ENCODE measurements around the gene HOXC4.
A peak's percentile ranks its signal among the peaks of the same experiment; 100 is the strongest.

HOXC4 gene

DNA sequence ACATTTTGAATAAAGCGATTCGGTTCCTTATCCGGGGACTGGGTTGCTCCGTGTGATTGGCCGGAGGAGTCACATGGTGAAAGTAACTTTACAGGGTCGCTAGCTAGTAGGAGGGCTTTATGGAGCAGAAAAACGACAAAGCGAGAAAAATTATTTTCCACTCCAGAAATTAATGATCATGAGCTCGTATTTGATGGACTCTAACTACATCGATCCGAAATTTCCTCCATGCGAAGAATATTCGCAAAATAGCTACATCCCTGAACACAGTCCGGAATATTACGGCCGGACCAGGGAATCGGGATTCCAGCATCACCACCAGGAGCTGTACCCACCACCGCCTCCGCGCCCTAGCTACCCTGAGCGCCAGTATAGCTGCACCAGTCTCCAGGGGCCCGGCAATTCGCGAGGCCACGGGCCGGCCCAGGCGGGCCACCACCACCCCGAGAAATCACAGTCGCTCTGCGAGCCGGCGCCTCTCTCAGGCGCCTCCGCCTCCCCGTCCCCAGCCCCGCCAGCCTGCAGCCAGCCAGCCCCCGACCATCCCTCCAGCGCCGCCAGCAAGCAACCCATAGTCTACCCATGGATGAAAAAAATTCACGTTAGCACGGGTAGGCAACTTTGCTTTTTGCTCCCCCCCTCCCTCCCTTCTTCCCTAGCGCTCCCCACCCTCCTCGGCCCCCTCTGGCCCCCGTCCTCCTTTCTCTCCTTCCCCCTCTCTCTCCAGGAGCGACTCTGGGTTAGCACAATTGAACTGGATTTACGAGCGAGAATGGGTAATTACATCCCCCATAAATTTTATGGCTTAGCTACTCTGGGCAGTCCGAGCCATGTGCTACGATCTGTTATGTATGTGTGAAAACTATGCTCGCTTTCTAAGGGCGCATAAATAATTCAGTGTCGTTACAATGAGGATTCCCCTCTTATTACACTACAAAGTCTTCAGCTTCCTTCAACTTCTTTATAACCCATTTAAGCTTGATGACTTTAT, at the start of gene HOXC4:
HOXC4 (plus strand) TSS at position 85 of the 991 bp plus-strand sequence; CDS start at position 173, 88 bp downstream.
- DNase-seq = peak; percentile 1

DNA sequence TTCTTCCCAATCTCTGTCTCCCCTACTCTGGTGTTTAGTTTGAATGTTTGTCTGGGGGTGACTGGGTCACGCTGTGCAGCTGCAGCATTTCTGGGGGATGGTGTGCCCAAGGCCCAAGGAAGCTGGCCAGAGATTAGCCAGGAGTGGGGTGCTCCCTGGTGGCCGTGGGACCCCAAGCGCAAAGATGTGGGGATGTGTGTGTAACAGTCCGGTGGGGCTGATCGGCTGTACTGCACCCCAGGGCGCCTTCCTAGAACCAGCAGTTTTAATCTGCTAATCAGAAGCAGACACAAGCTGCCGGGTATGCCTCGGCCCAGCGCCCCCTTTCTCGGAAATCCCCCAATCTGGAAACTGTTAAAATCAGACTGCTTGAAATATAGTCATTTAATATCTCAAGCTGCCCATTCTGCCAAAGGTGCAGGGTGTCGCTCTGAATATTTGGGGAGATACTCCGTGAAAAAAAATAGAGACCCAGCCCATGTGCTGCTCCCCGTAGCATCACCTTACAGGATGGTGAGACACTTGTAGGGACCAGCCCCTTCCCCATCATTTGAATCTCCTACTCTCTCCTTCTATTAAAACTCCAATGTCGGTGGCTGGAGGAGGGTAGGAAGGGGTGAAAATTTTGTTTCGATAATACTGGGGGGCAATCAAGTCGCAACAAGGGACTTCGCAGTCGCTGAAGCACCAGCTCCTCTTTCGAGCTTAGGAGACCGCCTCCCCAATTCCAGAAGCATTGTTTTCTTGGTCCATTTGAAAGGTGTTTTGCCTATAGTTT, 49.4 kb upstream of the HOXC4 start:
- no peak for DNase-seq

DNA sequence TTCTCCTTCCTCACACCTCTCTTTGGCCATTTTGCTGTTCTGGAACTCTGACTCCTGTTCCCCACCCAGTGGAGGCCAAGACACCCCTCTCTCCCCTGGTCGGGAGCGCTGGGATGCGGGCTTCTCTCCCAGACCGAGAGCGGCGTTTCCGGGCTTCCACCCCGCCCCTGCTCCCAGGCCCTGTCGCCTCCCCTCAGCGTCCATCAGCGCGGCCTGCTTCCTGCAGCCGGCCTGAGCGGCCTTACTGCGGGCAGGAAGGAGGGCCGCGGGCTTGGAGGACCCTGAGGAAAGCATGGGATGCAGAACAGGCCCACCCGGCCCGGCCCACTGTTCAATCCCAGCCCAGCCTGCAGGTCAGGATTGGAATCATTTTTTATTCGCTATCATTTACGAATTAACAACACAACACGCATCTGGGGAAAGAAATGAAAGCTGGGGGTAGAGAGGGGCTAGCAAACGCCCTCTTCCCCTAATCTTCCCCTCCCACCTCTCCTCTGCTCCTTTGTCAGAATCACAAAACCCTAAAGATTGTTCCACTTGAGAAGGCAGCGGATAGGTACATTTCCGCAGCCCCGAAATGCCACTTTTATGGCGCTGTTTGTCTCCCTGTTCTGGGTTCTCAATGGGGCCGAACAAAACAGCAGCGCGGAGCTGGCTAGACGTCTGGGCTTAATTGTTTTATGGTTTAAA, 48.6 kb upstream of the HOXC4 start:
- DNase-seq = no peak

DNA sequence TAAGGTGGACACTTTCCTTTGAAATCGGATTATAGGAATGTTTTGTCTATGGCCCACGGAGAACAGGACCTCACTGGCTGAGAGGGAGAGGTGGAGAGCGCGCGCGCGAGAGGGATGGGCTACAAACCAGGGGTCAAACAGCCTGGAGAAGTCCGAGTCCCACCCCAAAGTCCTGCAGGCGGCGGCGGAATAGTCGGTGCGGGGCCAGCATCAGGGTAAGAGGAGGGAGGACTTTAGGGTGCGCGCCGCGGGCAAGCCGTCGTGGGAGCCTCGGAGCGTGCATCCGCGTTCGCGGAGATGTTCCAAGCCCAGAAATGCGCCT, 48.1 kb upstream of the HOXC4 start:
- DNase-seq = no peak

DNA sequence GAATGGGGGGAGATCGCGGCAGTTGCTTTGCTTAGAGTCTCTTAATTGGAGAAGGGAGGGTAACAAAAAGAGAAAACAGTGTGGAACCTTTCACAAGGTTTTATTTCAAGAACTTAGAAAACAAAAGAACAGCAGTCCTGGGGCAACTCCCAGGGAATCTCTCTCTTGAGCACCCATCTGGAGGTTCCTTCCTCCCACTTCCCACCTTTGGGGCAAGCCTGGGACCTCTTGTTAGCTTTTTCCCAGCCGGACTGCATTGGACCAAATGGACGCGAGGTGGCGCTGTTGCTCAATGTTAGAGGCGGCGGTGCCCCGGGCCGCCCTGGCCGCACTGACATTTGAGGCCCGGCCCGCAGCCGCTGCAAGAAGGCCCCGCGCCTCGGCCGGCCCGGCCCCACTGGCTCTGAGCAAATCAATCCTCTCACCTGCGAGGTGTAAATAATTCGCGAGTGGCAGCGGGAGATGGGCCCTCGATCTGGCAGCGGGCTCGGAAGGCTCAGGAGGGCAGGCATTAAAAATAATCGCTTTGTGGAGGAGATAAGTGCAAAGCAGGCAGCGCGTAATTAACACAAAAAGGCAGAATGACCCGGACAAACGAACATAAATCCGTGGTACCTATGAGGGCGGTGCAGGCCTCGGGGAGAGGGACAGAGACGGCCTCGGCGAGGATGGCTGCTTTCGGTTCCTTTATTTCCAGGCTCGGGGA, 47.6 kb upstream of the HOXC4 start:
- peak; percentile 79 for DNase-seq

DNA sequence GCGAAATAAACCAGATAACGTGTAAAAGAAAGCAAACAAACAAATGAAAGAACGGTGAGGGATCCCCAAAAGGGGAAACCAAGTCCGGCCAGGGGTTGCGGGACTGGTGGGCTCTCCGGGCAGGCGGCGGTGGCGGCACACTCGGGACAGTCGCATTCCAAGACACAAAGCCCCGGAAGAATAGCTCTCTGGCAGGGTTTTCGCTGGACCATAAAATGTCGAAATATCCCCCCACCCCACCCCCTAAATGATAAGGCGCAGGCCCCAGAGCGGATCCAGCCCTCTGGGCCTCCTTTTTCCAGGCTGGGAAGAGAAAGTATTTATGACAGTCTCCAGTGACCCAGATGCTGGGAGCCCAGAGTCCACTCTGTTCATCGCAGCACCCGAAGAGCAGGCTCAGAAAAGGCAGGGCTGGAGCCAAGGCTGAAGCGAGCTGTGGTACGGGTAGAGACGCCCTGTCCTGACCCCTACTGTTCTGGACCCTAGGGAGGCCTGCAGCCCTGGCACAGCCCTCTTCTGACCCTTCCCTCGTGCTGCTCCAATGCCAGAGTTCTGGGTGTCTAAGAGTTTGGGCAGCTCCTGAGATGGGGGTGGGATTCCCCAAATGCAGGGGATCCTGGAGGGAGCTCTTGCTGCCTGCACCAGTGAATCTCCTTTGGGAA, 46.9 kb upstream of the HOXC4 start:
- no peak for DNase-seq

DNA sequence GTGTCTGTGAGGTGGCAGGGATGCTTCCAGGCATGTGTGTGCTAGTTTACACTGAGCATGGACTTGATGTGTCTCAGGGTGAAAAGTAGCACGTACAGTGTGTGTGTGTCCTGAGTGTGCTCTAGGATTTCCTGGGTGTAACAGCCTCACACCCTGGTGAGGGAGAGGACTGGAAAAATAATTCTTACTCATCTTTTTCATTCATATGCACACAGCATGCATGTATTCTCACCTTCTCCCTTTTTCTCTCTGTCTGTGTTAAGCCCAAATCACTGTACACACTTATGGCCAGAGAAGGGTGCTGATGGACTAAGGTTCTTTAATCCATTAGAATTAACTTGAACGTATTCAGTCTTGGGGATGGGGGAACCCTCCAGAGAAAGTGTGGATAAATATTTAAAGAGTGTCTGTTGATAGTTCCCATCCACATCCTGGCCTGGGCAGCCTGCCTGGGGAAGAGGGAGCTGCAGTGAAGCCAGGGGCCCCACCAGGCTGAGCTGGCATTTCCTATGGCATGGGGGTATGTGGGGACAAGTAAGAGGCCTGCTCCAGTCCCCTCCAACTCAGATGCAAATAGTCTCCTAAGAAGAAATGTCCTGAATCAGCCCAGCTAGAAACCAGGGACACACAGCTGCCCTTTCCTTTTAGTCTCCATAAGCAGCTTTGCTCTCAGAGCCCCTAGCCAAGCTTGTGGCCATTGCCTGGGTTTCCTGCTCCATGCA, 45.9 kb upstream of the HOXC4 start:
- no peak for DNase-seq

DNA sequence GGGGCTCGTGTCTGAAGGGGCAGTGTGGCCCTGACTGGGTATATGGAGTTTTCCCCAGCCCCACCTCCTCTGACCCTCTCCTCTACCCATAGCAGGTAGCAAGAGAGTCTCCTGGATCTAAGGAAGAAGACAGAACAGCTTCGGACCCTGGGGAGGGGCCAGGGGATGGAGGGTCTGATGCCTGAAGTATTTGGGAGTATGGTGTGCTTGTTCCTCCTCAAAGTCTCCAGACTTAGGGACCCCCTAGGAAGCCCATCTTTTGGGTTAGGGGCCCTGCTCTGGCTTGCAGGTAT, 45.4 kb upstream of the HOXC4 start:
- DNase-seq = no peak

DNA sequence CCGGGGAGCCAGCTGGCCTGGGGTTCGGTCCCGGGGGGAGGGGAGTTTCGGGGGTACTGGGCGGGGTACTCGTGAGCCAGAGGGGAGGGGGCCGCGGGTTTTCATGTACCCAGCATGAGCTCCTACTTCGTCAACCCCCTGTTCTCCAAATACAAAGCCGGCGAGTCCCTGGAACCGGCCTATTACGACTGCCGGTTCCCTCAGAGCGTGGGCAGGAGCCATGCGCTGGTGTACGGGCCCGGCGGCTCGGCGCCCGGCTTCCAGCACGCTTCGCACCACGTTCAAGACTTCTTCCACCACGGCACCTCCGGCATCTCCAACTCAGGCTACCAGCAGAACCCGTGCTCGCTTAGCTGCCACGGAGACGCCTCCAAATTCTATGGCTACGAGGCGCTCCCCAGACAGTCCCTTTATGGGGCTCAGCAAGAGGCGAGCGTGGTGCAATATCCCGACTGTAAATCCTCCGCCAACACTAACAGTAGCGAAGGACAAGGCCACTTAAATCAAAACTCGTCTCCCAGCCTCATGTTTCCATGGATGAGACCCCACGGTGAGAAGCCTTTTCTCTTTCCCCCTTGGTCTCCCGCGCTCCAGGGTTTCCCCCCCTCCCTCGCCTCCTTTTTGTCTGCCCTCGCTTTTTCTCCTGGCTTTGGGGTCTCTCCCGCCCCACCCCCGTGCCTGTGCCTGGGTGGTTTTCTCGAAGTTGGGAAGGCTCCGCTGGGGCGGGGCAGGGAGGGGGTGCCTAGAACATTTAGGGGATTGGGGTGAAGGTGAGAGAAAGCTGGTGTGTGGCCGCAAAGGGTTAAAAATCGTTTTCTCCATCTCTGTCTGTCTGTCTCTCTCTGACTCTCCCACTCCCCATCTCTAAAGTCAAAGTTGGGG, 44.2 kb upstream of the HOXC4 start:
- DNase-seq = no peak

DNA sequence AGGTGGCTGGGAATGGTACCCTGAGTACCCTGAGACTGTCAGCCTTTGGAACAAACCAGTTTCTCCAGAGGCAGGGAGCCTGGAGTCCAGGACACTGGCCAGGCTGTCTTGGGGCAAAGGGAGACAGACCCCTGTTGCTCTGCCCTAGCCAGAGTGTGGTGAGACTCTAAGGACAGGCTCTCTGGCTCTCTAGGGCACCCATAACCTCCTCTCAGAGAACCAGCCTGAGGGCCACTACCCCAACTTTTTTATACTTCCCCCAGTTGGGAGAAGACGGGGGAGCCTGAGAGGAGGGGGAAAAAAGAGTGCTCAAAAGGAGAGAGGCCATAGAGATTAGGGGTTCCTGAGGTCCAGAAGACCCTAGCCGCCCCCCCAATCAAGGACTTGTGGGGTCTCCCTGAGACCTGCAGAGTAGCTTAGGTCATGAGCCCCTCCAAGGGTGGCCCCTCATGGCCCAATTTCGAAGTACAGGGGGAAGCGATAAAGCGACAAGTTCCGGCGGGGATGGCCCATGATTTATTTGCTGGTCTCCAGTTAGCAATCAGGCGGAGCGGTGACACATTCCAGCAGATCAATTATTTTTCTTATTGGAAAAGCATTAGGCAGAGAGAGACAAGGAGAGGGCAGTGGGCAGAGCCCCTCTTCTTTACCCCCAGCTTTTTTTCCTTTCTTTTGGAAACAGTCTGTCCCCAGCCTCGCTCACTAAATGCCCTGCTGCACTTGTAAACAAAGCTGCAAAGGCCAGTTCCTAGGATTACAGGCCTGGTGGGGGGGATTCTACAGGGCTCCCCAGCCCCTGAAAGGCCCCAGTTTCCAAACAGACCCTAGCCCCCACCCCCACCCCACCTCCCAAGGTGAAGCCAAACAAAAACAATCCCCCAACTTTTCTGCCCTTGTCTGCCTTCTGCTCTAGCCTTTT, 43.3 kb upstream of the HOXC4 start:
- DNase-seq = no peak

DNA sequence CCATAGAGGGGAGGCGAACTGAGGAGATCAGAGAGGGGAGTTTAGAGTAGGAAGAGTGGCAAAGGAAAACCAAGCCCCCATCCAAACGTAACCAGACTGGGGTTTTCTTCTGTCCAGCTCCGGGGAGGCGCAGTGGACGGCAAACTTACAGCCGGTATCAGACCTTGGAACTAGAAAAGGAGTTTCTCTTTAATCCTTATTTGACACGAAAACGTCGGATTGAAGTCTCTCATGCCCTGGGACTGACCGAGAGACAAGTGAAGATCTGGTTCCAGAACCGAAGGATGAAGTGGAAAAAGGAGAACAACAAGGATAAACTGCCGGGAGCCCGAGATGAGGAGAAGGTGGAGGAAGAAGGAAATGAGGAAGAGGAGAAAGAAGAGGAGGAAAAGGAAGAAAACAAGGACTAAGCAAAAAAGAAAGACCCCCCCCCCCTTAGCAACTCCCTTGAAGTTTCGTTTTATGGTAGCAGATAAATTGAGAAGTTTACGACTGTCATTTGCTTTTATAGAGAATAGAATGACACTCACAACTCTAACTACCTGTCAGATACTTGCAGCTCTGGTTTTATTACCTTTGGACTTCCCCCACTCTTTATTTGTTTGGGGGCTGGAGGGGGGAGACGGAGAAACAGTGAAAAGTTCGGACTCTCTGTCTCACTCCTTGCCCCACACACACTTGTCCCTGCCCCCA, 42.5 kb upstream of the HOXC4 start:
- no peak for DNase-seq

DNA sequence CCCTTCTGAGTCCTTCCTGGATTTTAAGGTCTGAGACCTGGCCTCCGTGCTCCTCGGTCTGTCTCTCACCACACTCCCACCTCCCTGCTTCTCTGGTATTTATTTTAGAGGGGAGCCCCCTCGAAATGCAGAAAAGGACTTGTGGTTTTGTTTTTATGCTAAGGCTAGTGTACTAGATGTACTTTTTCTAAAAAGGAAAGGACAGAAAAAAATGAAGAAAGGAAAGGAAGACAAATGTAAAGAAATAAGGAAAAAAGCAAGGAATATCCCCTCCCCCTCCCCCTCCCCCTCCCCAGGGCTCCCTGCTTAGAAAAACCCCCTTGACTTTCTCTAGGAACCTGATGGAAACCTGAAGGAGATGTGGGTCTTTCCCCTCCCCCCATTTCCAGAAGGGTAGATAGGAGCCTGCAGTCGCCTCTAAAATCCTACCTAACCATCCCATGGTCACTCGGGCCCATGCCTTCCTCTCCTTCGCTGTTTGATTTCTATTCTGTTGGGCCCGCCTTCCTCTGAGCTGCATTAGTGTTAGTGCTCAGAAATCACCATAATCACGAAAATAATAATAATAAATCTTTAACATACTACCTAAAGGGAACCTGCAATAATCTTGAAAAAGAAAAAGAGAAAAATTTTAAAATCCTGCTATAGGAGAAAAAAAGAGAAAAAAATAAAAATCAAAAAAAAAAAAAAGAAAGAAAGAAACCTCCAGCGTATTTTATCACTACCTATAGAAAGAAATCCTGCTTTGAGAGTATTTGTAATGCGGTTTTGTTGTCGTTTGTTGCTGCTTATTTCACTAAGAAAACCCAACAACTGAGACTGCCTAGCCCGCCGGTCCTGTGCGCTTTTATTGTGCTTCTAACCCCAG, 41.7 kb upstream of the HOXC4 start:
- no peak for DNase-seq

DNA sequence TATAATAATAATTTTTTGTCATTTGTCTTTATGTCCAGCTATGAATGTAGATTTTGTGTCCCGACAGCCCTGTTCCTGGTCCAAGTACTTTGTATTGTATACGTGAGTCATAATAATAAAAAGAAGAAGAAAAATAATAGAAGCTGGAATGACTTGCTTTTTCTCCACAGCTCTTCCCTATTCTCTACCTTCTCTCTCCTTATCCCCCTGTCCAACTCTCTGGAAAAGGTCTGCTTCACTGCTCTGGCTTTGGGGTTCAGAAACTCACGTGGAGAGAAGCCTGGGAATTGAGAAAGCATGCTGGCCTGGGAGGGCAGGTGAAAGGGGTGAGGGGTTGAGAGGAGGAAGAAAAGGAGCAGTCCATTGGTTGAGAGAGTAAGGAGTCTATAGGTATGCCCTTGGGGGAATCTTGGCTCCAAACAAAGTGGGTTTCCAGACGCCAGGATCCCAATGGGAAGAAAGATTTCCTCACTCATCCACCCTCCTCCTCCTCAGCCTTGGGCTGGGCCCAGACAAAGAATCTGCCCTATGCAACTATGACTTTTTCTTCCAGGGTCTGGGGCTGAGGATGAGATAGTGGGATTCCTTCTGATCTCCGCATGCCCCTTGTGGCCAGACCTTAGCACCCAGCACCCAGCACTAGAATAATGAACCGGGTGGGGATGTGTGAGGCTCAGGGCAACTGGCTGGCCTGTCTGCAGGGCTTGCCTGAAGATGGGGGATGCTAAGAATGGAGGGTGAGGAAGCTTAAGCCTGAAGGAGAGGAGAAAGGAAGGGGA, 40.8 kb upstream of the HOXC4 start:
- no peak for DNase-seq

DNA sequence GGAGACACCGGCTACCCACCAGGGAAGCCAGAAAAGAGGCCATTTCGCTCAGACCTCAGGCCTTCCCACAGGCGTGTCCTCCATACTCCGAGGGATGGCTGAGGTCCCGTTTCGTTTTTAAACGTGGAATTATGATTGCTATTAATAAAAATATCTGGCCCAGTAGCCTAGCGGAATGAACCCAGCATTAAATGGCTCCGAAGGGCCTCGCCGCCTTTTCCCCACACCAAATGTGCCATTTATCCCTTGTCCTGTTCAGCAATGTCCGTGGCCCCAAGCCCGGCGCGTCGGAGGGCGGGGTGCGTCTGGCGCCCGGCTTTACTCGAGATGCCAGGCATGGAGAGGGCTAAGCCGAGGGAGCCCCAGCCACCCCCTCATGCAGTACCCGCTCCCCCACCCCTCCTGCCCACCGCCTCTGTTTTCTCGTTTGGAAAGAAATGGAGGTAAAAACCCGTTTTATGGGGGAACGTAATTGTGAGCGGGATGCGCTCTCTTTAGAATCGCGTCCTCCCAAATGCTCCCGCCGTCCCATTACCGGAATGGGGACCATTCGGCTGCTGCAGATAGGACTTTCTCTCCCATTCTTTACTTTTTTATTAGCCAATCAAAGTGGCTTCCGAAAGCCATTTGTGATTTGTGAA, 39.1 kb upstream of the HOXC4 start:
- DNase-seq = no peak

DNA sequence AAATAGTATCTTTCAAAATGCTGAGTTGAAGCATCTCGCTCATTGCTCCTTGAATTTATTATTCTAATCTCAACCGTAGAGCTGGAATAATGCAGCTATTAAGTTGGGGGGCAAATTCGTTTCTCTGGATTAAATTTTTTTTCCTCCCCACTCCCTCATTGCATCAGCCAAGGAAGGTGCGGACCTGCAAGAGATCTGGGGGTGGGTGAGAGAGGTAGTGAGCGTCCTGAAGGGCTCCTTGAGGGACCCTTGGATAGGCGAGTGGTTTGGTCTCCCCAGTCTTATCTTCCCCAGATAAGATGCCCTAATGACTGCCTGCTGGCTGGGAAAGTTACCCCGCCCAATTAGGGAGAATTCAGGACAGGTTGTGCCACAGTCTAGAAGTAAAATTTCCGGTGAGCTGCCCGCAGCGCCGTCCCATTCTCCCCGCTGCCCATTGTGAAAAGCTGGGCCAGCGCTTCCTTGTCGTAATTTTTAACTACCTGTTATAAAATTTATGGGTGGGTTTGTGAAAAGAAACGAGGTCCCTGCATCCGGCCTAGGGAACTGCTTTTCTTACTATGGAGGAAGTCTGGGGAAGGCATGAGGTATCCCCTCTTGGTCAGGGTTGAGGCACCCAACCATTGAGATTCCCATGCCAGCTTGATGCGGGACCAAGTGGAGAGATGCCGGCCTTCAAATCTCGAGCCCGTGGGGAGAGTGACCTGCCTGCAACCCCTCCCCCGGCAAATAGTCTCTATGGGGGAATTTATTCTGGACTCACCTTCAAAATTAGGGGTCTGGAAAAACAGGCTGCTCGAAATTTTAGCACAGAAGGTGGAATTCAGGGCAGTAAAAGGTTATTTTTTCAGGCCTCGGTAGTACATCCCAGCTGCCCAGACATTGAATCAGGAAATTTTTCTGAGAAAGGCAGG, 38.4 kb upstream of the HOXC4 start:
- DNase-seq = no peak
